NCI-H2107 treated with DMSO at 0.1 percent for 48 hours (cell line): ENCODE results near the gene HS6ST3.

Experiments
- DNase-seq: peaks from one replicate; lab custom pipeline; 2025; ENCODE audit not compliant: unreplicated experiment; lab: John Stamatoyannopoulos, UW

The HS6ST3 gene

DNA sequence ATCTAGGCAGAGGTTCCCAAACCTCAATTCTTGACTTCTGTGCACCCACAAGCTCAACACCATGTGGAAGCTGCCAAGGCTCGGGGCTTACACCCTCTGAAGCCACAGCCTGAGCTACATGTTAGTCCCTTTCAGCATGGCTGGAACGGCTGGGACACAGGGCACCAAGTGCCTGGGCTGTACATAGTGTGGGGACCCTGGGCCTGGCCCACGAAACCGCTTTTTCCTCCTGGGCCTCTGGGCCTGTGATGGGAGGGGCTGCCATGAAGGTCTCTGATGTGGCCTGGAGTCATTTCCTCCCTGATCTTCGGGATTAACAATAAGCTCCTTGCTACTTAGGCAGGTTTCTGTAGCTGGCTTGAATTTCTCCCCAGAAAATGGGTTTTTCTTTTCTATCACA lies 108.1 kb downstream of the HS6ST3 start:
- DNase-seq: no peak

DNA sequence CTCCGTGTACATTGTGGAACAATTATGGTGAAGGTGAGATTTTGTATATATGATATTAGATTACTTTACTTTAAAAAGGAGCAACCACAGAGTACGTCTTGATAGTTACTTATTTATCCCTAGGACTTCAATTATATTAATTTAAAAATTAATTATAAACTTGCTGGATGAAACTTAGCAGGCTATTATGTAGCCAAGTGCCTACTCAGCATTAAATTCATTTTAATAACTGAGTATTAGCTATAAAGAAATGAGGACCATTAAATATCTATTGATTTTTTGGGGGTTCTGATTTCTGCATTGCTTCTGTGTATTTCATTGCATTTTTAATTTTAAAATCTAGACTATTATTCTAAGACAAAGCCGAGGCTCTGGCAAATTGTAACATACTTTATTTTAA lies 109.4 kb downstream of the HS6ST3 start:
- no peak for DNase-seq

DNA sequence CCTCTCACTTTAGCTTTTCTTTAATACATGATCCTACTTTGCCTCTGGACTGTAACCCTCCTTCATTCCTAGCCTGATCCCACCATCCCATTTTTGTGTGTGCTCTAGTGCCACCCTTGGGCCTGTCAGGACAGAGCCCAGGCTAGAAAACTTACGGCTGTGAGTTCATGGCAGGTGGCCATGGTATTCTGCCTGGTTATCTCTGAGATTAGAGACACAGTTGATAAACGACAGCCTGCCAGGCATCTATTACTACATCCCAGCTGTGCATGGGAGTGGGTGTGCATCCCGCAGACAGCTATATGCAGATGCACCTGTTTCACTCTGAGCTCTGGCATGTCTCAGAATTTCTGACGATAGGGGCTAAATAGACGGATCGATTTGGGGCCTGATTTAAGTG lies 110.9 kb downstream of the HS6ST3 start:
- no peak for DNase-seq

DNA sequence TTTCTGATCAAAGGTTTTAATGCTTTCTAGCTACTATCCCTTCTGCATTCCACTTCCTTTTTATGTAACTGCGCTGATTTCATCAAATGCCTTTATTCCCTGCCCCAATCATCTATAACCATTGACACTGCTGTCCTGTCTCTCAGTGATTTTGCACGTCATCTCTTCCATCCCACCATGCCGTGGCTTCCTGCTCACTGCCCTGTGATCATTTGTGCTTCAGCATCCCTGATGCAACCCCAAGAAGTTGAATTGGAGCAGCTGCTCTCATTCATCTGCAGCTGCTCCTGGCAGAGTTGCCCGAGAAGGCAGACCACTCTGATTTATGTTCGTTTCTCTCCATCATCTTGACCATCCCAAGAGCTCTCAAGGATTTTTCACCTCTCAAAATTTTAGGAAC lies 112.4 kb downstream of the HS6ST3 start:
- no peak for DNase-seq

- no peak for DNase-seq
Measured at GRCh38 chr13:96203471-96203870, 113.6 kb downstream of the HS6ST3 start.

DNA sequence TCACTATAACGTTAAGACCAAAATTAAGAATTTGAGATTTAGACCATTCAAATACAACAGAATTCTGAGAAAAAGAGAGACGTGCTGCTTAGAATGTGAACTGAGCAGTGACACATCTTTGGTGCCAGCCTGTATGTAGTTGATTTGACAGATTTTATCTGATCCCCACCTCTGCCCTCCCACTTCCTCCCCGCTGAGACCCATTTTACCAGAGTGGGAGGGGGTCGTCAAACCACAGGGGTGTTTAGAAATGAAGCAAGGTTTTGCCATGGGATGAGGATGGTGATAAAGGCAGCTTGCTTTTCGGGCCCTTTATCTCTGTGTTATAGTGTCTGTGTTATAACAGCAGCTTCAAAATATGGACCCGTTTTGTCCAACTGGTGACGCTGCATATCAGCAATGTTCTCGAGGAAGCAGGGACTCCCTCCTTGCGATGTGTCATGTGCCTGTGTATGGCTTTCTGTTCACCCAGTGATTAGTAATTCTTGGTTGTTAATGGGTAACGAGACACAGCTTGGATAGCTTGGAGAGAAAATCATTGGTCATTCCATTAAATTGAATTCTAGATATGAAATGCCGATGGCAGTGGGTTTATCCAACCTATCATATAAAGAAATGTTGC lies 125.0 kb downstream of the HS6ST3 start:
- DNase-seq: no peak

- DNase-seq: no peak
Measured at GRCh38 chr13:96216543-96216942, 126.6 kb downstream of the HS6ST3 start.

- no peak for DNase-seq
Measured at GRCh38 chr13:96218475-96218874, 128.6 kb downstream of the HS6ST3 start.

DNA sequence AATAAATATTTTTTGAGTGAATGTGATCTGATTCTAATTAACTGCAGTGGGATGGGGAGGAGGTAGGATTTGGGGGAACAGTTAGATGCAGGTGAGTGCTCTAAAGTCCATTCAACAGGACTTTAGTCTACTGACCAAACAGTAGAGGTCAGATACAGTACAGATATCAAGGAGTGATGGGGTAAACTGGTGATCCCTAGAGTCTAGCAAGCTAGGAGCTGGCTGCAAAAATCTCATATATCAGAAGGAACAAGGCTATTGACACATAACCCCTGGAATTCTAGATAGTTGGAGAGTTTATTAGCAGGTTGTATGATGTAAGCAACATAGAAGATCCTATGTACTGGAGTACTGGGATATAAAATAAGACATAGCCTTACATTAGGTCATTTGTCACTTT lies 131.6 kb downstream of the HS6ST3 start:
- no peak for DNase-seq

GRCh38 chr13:96223231-96223630 lies 133.3 kb downstream of the HS6ST3 start:
- no peak for DNase-seq

DNA sequence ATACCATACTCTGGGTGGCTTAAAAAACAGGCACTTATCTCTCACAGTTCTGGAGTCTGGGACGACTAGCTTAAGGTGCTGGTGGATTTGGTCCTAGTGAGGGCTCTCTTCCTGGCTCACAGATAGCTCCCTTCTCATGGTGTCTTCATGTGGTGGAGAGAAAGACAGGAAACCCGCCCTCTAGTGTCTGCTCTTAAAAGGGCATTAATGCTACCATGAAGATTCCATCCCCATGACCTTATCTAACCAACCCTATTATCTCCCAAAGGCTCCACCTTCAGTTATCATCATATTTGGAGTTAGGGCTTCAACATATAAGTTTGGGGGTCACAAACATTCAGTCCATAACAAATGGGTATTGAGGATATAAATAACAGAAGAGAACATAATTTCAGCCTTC lies 139.4 kb downstream of the HS6ST3 start:
- no peak for DNase-seq

DNA sequence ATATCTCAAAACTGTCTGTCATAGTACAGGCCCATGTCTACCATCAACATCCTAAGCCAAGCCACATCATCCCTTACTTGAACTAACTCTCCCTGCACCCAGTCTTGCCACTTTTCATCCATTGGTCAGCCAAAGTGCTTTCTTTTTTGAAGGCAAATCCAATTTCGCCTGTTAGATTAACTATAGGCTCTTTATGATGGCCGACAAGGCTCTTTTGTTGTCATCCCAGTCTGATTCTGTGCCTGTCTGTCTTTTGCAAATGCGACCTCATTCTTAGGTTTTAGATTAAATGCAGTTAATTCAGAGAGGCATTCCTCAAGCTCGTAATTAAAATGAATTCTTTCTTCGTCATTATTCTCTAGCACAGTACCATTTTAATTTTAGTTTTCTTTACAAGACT lies 148.3 kb downstream of the HS6ST3 start:
- DNase-seq: no peak

- DNase-seq: no peak
Measured at GRCh38 chr13:96238861-96239260, 149.0 kb downstream of the HS6ST3 start.

DNA sequence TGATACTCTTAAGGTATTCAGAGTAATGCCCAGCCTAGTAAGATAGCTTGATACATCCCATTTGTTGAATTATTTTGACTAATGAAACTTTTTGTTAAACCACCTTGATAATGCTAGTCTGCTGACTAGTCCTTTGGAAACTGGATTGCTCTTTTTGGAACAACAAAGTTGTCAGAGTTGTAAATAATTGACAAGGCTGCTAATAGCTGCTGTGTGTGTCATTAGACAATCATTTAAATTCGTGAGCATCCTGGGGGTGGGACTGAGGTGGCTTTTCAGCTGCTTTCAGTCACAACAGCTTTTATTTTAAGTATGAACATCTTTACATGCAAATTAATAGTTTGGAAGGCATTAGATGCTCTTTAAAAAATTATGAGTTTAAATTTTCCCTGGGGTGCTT lies 153.5 kb downstream of the HS6ST3 start:
- DNase-seq: no peak

- no peak for DNase-seq
Measured at GRCh38 chr13:96248103-96248502, 158.2 kb downstream of the HS6ST3 start.

- no peak for DNase-seq
Measured at GRCh38 chr13:96248996-96249395, 159.1 kb downstream of the HS6ST3 start.

DNA sequence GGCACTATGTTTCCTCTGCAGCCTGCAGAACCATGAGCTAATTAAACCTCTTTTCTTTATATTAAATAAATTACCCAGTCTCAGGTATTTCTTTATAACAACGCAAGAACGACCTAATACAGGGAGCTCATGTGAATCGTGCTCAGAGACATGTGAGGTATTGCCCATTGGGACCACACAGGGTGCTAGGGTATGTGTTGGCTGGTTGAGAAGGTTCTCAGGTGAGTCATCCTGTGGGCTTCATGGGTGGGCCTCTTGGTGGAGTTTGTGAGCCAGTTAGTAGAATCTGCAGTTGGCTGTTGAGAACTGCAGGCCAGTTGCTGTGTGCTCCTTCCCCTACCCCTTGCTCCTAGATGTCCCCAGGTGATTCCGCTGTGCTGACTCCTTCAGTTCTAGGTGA lies 163.0 kb downstream of the HS6ST3 start:
- DNase-seq: no peak

GRCh38 chr13:96273196-96273595 lies 183.3 kb downstream of the HS6ST3 start:
- no peak for DNase-seq

- DNase-seq: no peak
Measured at GRCh38 chr13:96274046-96274445, 184.1 kb downstream of the HS6ST3 start.

- no peak for DNase-seq
Measured at GRCh38 chr13:96279904-96280303, 190.0 kb downstream of the HS6ST3 start.

DNA sequence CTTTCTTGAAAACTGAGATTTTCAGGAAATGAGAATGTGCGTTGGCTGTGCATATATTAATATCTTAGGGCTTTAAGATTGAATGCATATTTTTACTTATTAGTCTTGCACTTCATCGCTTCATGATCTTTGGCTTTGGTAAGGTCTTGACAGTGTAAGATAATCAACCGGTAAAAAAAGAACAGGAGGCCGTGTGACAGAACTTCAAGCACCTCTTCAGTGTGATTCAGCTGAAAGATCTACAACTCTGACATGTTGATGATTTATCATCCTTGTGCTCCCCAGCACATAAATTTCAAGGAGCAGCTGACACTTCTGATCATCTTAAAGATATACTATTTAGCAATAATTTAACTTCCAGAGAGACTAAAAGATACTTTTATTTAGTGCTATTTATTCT lies 195.1 kb downstream of the HS6ST3 start:
- no peak for DNase-seq

GRCh38 chr13:96285729-96286128 lies 195.8 kb downstream of the HS6ST3 start:
- no peak for DNase-seq
